GM23338 (cell line): ENCODE results near the gene NPIPA3. TPM values are rescaled to one million over a fixed set of nuclear protein-coding genes. Genes with fewer than 3 reads are reported as not detected.
"Not testable (repeated sequence)": the region's sequence is repeated elsewhere in the genome, so short reads cannot be mapped to it uniquely, and the experiment has no call there.

Experiments
- ATAC-seq: fragments of 200-7000 bp; cut with Tn5 transposase; 3 replicates; pipeline ENCODE4 v1.9.1; 2020
- DNase-seq: peaks from one replicate; pipeline ENCODE4 v3.0.0-alpha.2; 2015; ENCODE audit warnings: low spot score
- H2AFZ ChIP-seq: fragments of 200-600 bp; sonication (generic); 2 replicates; pipeline ENCODE4 v1.8.0; 2016; ENCODE audit warnings: antibody characterized with exemption, mild to moderate bottlenecking, moderate library complexity
- H3F3A ChIP-seq: fragments of 200-600 bp; sonication (generic); replicated peaks from 2 replicates; pipeline ENCODE4 v1.8.0; 2017; ENCODE audit warnings: antibody characterized with exemption, mixed run types, low read depth
- H3K27ac ChIP-seq: fragments of 200-600 bp; sonication (generic); 2 replicates; pipeline ENCODE4 v1.6.1; 2016; ENCODE audit warnings: low read depth
- H3K27me3 ChIP-seq: fragments of 200-600 bp; sonication (generic); 2 replicates; pipeline ENCODE4 v1.8.0; 2016; ENCODE audit warnings: mild to moderate bottlenecking, mixed run types, moderate library complexity; ENCODE audit not compliant: insufficient read depth
- H3K36me3 ChIP-seq: fragments of 200-600 bp; sonication (generic); 2 replicates; pipeline ENCODE4 v1.8.0; 2016; ENCODE audit warnings: mild to moderate bottlenecking; ENCODE audit not compliant: insufficient read depth
- H3K4me1 ChIP-seq: fragments of 200-600 bp; sonication (generic); 2 replicates; pipeline ENCODE4 v1.8.0; 2016; ENCODE audit warnings: mild to moderate bottlenecking, moderate library complexity; ENCODE audit not compliant: insufficient read depth
- H3K4me2 ChIP-seq: fragments of 200-600 bp; sonication (generic); 2 replicates; pipeline ENCODE4 v1.7.1; 2017; ENCODE audit warnings: mixed run types
- H3K4me3 ChIP-seq: fragments of 200-600 bp; sonication (generic); 2 replicates; pipeline ENCODE4 v1.6.1; 2016; ENCODE audit warnings: mixed run types
- H3K79me2 ChIP-seq: fragments of 200-600 bp; sonication (generic); replicated peaks from 2 replicates; pipeline ENCODE4 v1.8.0; 2017; ENCODE audit warnings: mild to moderate bottlenecking; ENCODE audit not compliant: insufficient read depth
- H3K9me2 ChIP-seq: fragments of 200-600 bp; sonication (generic); 2 replicates; pipeline ENCODE4 v1.8.0; 2017; ENCODE audit not compliant: insufficient read depth
- H4K20me1 ChIP-seq: fragments of 200-600 bp; sonication (generic); replicated peaks from 2 replicates; pipeline ENCODE4 v1.8.0; 2017; ENCODE audit warnings: mild to moderate bottlenecking; ENCODE audit not compliant: insufficient read depth
- H3K27ac Mint-ChIP-seq: 2 replicates; pipeline ENCODE4 v1.8.0; 2020; ENCODE audit warnings: inconsistent platforms, mild to moderate bottlenecking, moderate library complexity, mixed read lengths
- H3K27me3 Mint-ChIP-seq: 3 replicates; pipeline ENCODE4 v1.8.0; 2022; ENCODE audit warnings: low read depth, mild to moderate bottlenecking, moderate library complexity, mixed read lengths, inconsistent platforms; ENCODE audit not compliant: insufficient read depth, poor library complexity
- H3K36me3 Mint-ChIP-seq: 3 replicates; pipeline ENCODE4 v1.8.0; 2021; ENCODE audit warnings: low read depth, mild to moderate bottlenecking, inconsistent platforms, moderate library complexity, mixed read lengths
- H3K4me1 Mint-ChIP-seq: 3 replicates; pipeline ENCODE4 v1.8.0; 2020; ENCODE audit warnings: mild to moderate bottlenecking, inconsistent platforms, mixed read lengths
- H3K4me3 Mint-ChIP-seq: 3 replicates; pipeline ENCODE4 v1.8.0; 2021; ENCODE audit warnings: moderate library complexity, mild to moderate bottlenecking, inconsistent platforms, mixed read lengths
- H3K9me3 Mint-ChIP-seq: 3 replicates; pipeline ENCODE4 v1.8.0; 2020; ENCODE audit warnings: moderate library complexity, mild to moderate bottlenecking, inconsistent platforms, mixed read lengths
- CREB1 ChIP-seq: fragments of 250-450 bp; sonication (Bioruptor Pico); IDR thresholded peaks from 2 replicates; pipeline ENCODE4 v1.5.0; 2020; ENCODE audit warnings: low read depth, mild to moderate bottlenecking, moderate library complexity
- EZH2 ChIP-seq: fragments of 200-600 bp; sonication (generic); IDR thresholded peaks from one replicate; pipeline ENCODE4 v1.8.0; 2017; ENCODE audit warnings: antibody characterized with exemption, mild to moderate bottlenecking, low read depth; ENCODE audit not compliant: unreplicated experiment
- EZH2phosphoT487 ChIP-seq: fragments of 200-600 bp; sonication (generic); IDR thresholded peaks from one replicate; pipeline ENCODE4 v1.8.1; 2018; ENCODE audit warnings: antibody characterized with exemption; ENCODE audit not compliant: unreplicated experiment
- ZNF114 ChIP-seq: fragments of 250-450 bp; sonication (Bioruptor Pico); IDR thresholded peaks from 2 replicates; pipeline ENCODE4 v1.5.0; 2020; ENCODE audit warnings: mild to moderate bottlenecking, moderate library complexity
- ZNF331 ChIP-seq: fragments of 250-450 bp; sonication (Bioruptor Pico); IDR thresholded peaks from 2 replicates; pipeline ENCODE4 v1.5.0; 2020; ENCODE audit warnings: low read depth, mild to moderate bottlenecking, moderate library complexity
- long read RNA-seq: library from polyadenylated mRNA; unstranded; transcript quantifications from one replicate; pipeline ENCODE4 v2.0.0, GENCODE V29; 2020; ENCODE audit not compliant: unreplicated experiment
- polyA plus RNA-seq: library from polyadenylated mRNA; unstranded; fragments of >200 nt; fragmentation: Nextera tagmentation; extraction: Ambion mirVana; gene quantifications from 2 replicates; pipeline ENCODE4 v1.2.1, GENCODE V29; 2016
- total RNA-seq: library from RNA; depleted of rRNA; stranded (reverse); fragments of >200 nt; shearing (Covaris generic); gene quantifications from 2 replicates; pipeline ENCODE4 v1.2.3, GENCODE V29; 2014; rRNA removed
- TF ChIP-seq, protein P1 (sequence below): IDR thresholded peaks from one replicate; pipeline ENCODE4 v1.6.1; 2018; ENCODE audit warnings: antibody characterized with exemption; ENCODE audit not compliant: unreplicated experiment

The NPIPA3 gene
- total RNA-seq (3.7 and 5.7 TPM in 2 replicates), polyA plus RNA-seq (0.57 and 2.8 TPM in 2 replicates)
- long read RNA-seq, result 0 reads

DNA sequence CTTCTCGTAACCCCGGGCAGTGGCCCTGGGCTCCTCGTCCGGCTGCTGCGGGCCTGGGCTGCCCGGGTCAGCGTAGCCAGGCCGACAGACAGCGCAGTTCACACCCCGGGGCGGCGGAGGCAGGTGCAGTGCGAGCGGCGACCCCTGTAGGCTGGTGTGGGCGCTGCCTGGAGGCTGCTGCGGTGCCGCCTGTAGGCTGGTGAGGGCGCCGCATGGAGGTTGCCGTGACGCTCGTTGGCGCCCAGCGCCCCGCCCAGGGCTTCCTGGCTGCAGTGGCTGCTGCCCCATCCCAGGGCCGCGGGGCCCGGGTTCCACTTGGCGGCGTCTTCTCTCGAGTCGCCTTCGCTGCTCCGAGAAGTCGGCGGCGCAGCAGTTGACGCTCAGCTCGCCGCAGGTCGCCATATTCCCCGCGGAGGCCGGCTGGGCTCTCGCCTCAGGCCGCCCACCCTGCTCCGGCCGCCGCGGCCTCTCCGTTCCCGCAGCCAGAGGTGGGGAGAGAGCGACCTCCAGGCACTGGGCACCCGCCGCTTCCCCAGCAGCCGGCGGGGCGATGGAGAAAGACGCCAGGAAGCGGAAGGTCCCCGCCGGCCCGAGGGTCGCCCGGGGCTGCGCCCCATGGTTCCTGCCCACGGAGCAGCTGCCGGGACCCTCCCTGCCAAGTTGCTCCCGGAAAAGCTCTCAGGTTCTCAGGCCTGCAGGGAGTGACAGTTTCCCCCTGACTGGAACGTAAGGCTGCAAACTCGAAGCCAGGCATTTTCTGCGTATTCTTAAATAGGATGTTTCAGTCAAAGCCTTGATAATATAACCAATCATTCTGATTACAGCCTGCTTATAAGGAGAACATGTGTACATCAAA lies at the start of gene NPIPA3:
Gene NPIPA3, plus strand, starts transcription at position 256 of the 856 bp plus-strand sequence. CDS start 5,533 bp downstream, outside the sequence.
- H3K36me3 Mint-ChIP-seq, H3K4me1 ChIP-seq, H3K27me3 ChIP-seq, H3K4me3 Mint-ChIP-seq, H3K79me2 ChIP-seq, DNase-seq, H3K27ac Mint-ChIP-seq, H4K20me1 ChIP-seq, H3K36me3 ChIP-seq, H3K4me3 ChIP-seq, H3F3A ChIP-seq, H2AFZ ChIP-seq, H3K4me1 Mint-ChIP-seq, H3K27ac ChIP-seq, H3K4me2 ChIP-seq, H3K27me3 Mint-ChIP-seq, H3K9me3 Mint-ChIP-seq, H3K9me2 ChIP-seq: not testable (repeated sequence)
- ATAC-seq, result peak; percentile 99

DNA sequence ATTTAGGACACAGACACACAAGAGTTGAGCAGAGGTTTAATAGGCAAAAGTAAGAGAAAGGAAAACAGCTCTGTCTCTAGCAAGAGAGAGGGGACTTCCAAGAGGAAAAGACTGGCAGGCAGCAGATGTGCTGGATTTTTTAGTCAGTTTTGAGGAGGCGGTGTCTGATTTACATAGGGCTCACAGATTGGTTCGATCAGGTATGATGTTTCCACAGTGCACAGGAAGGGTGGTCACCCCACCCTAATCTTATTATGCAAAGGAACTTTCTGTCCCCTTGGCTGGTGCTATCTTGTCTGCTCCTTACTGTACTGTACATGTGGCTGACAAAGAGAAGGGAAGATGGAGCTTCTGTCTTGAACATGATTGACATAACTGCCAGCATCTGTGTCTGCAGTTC lies 45.1 kb upstream of the NPIPA3 start:
- ATAC-seq (no peak), DNase-seq (no peak)
- Histone ChIP-seq H3K4me3 (no peak overlapping the region), H3K27ac (no peak overlapping the region), H3K27me3 (no peaks in the 10 kb centered on the region), H3K9me2 (no peaks in the 10 kb centered on the region), H3K36me3 (peaks cover 48% of the 10 kb centered on the region), H3K4me1 (no peaks in the 10 kb centered on the region), H2AFZ (no peak overlapping the region), H3K4me2 (no peak overlapping the region), H3F3A (no peaks in the 10 kb centered on the region), H3K79me2 (no peaks in the 10 kb centered on the region), H4K20me1 (0 out of 2 replicates have a peak, but pooled peaks cover 6% of the 10 kb centered on the region)
- H3K27ac Mint-ChIP-seq, result no peak overlapping the region; the same call in 1 of the 2 replicates
- no peak for TF ChIP-seq ZNF114 (CRISPR knock-in tag)
- TF ChIP-seq EZH2phosphoT487, result no peak
- TF ChIP-seq, protein P1, sequence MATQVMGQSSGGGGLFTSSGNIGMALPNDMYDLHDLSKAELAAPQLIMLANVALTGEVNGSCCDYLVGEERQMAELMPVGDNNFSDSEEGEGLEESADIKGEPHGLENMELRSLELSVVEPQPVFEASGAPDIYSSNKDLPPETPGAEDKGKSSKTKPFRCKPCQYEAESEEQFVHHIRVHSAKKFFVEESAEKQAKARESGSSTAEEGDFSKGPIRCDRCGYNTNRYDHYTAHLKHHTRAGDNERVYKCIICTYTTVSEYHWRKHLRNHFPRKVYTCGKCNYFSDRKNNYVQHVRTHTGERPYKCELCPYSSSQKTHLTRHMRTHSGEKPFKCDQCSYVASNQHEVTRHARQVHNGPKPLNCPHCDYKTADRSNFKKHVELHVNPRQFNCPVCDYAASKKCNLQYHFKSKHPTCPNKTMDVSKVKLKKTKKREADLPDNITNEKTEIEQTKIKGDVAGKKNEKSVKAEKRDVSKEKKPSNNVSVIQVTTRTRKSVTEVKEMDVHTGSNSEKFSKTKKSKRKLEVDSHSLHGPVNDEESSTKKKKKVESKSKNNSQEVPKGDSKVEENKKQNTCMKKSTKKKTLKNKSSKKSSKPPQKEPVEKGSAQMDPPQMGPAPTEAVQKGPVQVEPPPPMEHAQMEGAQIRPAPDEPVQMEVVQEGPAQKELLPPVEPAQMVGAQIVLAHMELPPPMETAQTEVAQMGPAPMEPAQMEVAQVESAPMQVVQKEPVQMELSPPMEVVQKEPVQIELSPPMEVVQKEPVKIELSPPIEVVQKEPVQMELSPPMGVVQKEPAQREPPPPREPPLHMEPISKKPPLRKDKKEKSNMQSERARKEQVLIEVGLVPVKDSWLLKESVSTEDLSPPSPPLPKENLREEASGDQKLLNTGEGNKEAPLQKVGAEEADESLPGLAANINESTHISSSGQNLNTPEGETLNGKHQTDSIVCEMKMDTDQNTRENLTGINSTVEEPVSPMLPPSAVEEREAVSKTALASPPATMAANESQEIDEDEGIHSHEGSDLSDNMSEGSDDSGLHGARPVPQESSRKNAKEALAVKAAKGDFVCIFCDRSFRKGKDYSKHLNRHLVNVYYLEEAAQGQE, result no peak
- no peak for TF ChIP-seq CREB1 (CRISPR knock-in tag)
- TF ChIP-seq ZNF331 (CRISPR knock-in tag), result no peak
- TF ChIP-seq EZH2, result no peak
- no peak overlapping the region for H3K4me3 Mint-ChIP-seq
- H3K27me3 Mint-ChIP-seq, result no peaks in the 10 kb centered on the region
- H3K9me3 Mint-ChIP-seq, result no peaks in the 10 kb centered on the region
- no peaks in the 10 kb centered on the region for H3K4me1 Mint-ChIP-seq
- peaks cover 55% of the 10 kb centered on the region for H3K36me3 Mint-ChIP-seq
